Superior temporal gyrus (tissue), 1 donor: ENCODE data around the gene RLN2.

Experiments
- DNase-seq: peaks from one replicate; pipeline ENCODE4 v3.0.0-alpha.2; 2016; ENCODE audit errors: extremely low spot score

RLN2 gene

GRCh38 chr9:5269249-5269715 lies 35.2 kb downstream of the RLN2 start:
- no peak for DNase-seq

GRCh38 chr9:5265939-5266338 lies 38.6 kb downstream of the RLN2 start:
- no peak for DNase-seq

- DNase-seq, result no peak
Measured at GRCh38 chr9:5264219-5264595, 40.3 kb downstream of the RLN2 start.

GRCh38 chr9:5263351-5264218 lies 40.9 kb downstream of the RLN2 start:
- DNase-seq, result no peak
